NCI-H226 (cell line): ENCODE measurements around the gene RBPJL.

Source experiments
- DNase-seq: peaks from one replicate; pipeline ENCODE4 v3.0.0-alpha.2; 2015

The RBPJL gene

GRCh38 chr20:45306431-45306982, at the start of gene RBPJL:
TSS of gene RBPJL (plus strand) at chr20:45306840. CDS start at chr20:45306923, 83 bp downstream.
- DNase-seq: no peak

- no peak for DNase-seq
Observed at GRCh38 chr20:45257161-45257560, 49.5 kb upstream of the RBPJL start.

GRCh38 chr20:45257711-45258110, 48.9 kb upstream of the RBPJL start:
- no peak for DNase-seq

- DNase-seq: no peak
Observed at GRCh38 chr20:45258259-45258658, 48.4 kb upstream of the RBPJL start.

GRCh38 chr20:45258664-45259063, 48.0 kb upstream of the RBPJL start:
- no peak for DNase-seq

GRCh38 chr20:45263556-45264266, 42.9 kb upstream of the RBPJL start:
- DNase-seq: no peak

GRCh38 chr20:45266977-45267376, 39.7 kb upstream of the RBPJL start:
- DNase-seq: no peak

GRCh38 chr20:45268531-45268930, 38.1 kb upstream of the RBPJL start:
- peak; percentile 63 for DNase-seq

GRCh38 chr20:45269056-45269455, 37.6 kb upstream of the RBPJL start:
- DNase-seq: no peak

- no peak for DNase-seq
Observed at GRCh38 chr20:45269754-45270270, 36.8 kb upstream of the RBPJL start.

GRCh38 chr20:45275338-45275737, 31.3 kb upstream of the RBPJL start:
- no peak for DNase-seq

- no peak for DNase-seq
Observed at GRCh38 chr20:45279992-45280391, 26.6 kb upstream of the RBPJL start.

GRCh38 chr20:45282700-45283550, 23.7 kb upstream of the RBPJL start:
- peak; percentile 48 for DNase-seq

- no peak for DNase-seq
Observed at GRCh38 chr20:45283551-45284057, 23.0 kb upstream of the RBPJL start.

GRCh38 chr20:45288376-45288775, 18.3 kb upstream of the RBPJL start:
- no peak for DNase-seq

- DNase-seq: no peak
Observed at GRCh38 chr20:45288860-45289259, 17.8 kb upstream of the RBPJL start.

- no peak for DNase-seq
Observed at GRCh38 chr20:45289942-45290676, 16.5 kb upstream of the RBPJL start.

GRCh38 chr20:45290677-45291355, 15.8 kb upstream of the RBPJL start:
- peak; percentile 65 for DNase-seq

- no peak for DNase-seq
Observed at GRCh38 chr20:45291526-45291925, 15.1 kb upstream of the RBPJL start.

- no peak for DNase-seq
Observed at GRCh38 chr20:45292343-45292742, 14.3 kb upstream of the RBPJL start.

- DNase-seq: peak; percentile 32
Observed at GRCh38 chr20:45293041-45294002, 13.3 kb upstream of the RBPJL start.
